Measurements from ENCODE around the gene FBXO39.

DNA sequence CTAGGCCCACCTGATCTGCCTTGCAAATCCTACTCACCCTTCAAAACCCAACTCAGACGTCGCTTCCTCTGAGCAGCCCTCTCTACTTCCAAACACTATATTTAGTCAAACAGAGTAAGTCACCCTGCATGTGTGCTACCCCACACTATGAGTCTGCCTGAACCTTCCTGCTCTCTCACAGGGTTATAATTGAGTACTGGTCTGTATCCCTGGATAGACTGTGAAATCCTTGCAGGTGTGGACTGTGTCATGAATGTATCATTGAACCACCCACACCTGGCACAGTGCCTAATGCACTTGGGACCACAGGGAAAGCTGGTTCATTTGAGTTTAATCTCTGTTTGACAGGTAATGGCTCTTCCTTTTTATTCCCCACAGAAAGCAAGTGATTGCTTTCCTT lies 3.4 kb downstream of the FBXO39 start:
- TF ChIP-seq TOX (CRISPR knock-in tag; IDR thresholded peaks at IDR 0.05; ENCODE audit: borderline replicate concordance) (no peak), RARB (CRISPR knock-in tag; IDR thresholded peaks at IDR 0.05) (no peak), GLIS3 (CRISPR knock-in tag; IDR thresholded peaks at IDR 0.05) (no peak), ISL1 (CRISPR knock-in tag; IDR thresholded peaks at IDR 0.05) (no peak), ZFP3 (CRISPR knock-in tag; IDR thresholded peaks at IDR 0.05) (no peak), CREB5 (CRISPR knock-in tag; IDR thresholded peaks at IDR 0.05; ENCODE audit: low read depth) (no peak)
- TF ChIP-seq, protein P1, sequence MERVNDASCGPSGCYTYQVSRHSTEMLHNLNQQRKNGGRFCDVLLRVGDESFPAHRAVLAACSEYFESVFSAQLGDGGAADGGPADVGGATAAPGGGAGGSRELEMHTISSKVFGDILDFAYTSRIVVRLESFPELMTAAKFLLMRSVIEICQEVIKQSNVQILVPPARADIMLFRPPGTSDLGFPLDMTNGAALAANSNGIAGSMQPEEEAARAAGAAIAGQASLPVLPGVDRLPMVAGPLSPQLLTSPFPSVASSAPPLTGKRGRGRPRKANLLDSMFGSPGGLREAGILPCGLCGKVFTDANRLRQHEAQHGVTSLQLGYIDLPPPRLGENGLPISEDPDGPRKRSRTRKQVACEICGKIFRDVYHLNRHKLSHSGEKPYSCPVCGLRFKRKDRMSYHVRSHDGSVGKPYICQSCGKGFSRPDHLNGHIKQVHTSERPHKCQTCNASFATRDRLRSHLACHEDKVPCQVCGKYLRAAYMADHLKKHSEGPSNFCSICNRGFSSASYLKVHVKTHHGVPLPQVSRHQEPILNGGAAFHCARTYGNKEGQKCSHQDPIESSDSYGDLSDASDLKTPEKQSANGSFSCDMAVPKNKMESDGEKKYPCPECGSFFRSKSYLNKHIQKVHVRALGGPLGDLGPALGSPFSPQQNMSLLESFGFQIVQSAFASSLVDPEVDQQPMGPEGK (CRISPR knock-in tag; IDR thresholded peaks at IDR 0.05; ENCODE audit: borderline replicate concordance), result no peak

Data from SK-N-SH treated with all-trans-retinoic acid at 6 μM for 48 hours (cell line).